ENCODE data around the gene RFPL3.
"Not testable (repeated sequence)": the region's sequence is repeated elsewhere in the genome, so short reads cannot be mapped to it uniquely, and the experiment has no call there.

The RFPL3 gene

GRCh38 chr22:32357567-32357966 is at the start of gene RFPL3:
TSS of gene RFPL3 (plus strand) at chr22:32357867. CDS start at chr22:32358072, 205 bp downstream.
- H3K27ac ChIP-seq, H3K4me3 ChIP-seq: not testable (repeated sequence)

- no peak overlapping the region for H3K4me3 ChIP-seq
- no peak overlapping the region for H3K27ac ChIP-seq
Observed at GRCh38 chr22:32308191-32308590, 49.5 kb upstream of the RFPL3 start.

GRCh38 chr22:32308934-32309333 is 48.7 kb upstream of the RFPL3 start:
- Histone ChIP-seq H3K4me3 (no peak overlapping the region), H3K27ac (no peak overlapping the region)

DNA sequence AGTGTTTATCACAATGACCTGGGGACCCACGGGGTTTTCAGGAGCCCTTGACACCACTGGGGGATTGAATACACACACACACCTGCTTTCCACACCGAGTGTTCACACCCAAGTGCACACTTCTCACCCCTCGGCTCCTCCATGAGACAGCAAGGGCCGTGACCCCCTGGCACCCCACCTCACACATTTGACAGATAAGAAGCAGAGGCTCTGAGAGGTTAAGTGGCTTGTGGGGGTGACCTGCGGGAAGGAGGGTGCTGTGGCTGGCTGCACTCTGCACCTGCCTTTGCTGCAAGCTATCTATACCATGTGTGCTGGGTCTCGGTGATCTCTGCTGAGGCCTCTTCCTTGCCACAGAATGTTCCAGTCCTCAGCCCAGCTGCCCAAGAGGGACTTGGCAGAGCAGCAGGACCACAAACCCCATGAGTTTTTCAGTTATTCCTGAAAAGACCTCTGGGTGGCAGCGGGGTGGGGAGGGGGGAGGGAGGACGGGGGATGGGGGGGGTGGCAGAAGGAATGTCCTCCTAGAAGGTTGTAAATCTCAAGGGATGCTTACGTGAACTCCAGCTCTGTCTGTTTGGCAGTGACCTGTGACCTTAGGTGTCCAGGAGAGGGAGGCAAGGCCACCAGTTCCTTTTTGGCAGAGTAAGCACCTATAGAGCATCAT is 47.9 kb upstream of the RFPL3 start:
- no peak overlapping the region for H3K4me3 ChIP-seq
- no peak overlapping the region for H3K27ac ChIP-seq

- no peak overlapping the region for H3K4me3 ChIP-seq
- no peak overlapping the region for H3K27ac ChIP-seq
Observed at GRCh38 chr22:32310777-32311176, 46.9 kb upstream of the RFPL3 start.

DNA sequence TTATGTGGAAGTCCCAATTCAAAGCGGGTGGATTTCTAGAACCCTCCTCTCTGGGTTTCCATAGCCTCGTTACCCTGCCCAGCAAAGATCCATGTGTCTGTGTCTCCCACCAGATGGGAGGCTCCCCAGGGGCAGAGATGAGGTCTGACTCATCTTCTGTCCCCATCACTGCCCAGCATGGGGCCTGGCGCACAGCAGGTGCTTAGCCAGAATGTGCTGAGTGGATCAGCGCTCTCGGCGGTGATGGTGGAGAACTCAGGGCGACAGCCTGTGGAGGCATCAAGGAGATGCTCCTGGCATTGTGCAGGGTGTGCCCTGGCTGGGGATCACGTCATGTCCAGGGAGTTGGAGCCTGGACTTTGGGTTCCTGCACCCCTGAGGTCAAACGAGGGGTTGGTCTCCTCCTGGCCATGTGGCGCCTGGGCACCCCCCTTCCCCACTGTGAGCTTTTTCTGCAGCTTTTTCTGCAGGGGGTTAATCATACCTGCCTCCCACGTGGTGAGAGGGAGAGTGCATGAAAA is 46.1 kb upstream of the RFPL3 start:
- Histone ChIP-seq H3K27ac (no peak overlapping the region), H3K4me3 (no peak overlapping the region)

GRCh38 chr22:32312748-32313147 is 44.9 kb upstream of the RFPL3 start:
- no peak overlapping the region for H3K4me3 ChIP-seq

GRCh38 chr22:32313532-32313931 is 44.1 kb upstream of the RFPL3 start:
- Histone ChIP-seq H3K4me3 (no peak overlapping the region), H3K27ac (no peak overlapping the region)

More at GRCh38 chr22:32312748-32313147, 44.9 kb upstream of the RFPL3 start:
- H3K27ac ChIP-seq = no peak overlapping the region

DNA sequence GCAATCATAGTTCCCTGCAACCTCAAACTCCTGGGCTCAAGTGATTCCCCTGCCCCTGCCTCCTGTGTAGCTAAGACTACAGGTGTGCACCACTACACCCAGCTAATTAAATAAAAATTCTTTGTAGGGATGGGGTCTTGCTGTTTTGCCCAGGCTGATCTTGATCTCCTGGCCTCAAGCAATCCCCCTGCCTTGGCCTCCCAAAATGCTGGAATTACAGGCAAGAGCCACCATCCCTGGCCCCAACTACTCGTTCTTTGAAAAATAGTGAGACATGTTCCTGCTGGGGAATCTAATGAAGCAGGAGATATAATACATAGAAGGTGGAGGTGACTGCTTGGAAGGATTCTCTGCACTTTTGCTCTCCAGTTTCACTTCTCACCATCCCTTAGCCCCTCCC is 40.1 kb upstream of the RFPL3 start:
- Histone ChIP-seq H3K4me3 (no peak overlapping the region), H3K27ac (no peak overlapping the region)

DNA sequence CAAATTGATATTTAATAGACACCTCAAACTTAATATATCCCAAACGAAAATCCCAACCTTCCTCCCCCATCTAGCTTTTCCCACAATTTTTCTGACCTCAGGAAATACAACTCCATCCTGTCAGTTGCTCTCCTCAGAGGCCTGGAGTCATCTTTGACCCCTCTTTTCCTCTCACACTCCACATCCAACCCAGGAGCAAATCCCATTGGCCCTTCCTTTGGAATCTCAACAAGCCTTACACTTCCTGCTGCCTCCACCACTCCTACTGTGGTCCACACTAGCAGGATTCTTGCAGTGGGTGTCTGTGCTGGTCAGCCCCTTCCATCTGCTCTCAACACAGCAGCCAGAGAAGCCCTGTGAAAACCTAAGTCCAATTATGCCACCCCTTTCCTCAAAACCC is 39.3 kb upstream of the RFPL3 start:
- no peak overlapping the region for H3K4me3 ChIP-seq
- no peak overlapping the region for H3K27ac ChIP-seq

- Histone ChIP-seq H3K27ac (no peak overlapping the region), H3K4me3 (no peak overlapping the region)
Observed at GRCh38 chr22:32319861-32320406, 37.7 kb upstream of the RFPL3 start.

DNA sequence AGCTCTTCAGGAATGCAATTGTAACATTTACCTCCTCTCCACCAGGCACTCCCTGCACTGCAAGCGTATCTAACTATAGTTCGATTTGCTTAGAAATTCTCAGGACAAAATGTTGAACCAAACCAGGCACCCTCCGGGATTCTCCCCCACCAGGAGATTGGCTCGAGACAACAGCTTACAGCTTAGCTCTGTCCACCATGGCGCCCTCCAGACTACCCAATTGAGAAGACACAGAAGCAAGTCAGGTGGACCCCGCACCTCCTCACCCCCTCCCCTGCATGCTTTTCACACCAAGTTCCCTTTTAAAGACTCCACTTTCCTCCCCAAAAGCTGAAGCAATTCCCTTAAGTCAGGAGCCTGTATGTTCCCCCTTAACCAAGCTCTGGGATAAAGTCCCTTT is 34.7 kb upstream of the RFPL3 start:
- no peak overlapping the region for H3K4me3 ChIP-seq

GRCh38 chr22:32323513-32324164 is 34.0 kb upstream of the RFPL3 start:
- no peak overlapping the region for H3K4me3 ChIP-seq
- H3K27ac ChIP-seq = no peak overlapping the region

More for the DNA sequence above, 34.7 kb upstream of the RFPL3 start:
- H3K27ac ChIP-seq = no peak overlapping the region

GRCh38 chr22:32324505-32325415 is 32.9 kb upstream of the RFPL3 start:
- H3K4me3 ChIP-seq = no peak overlapping the region
- no peak overlapping the region for H3K27ac ChIP-seq

DNA sequence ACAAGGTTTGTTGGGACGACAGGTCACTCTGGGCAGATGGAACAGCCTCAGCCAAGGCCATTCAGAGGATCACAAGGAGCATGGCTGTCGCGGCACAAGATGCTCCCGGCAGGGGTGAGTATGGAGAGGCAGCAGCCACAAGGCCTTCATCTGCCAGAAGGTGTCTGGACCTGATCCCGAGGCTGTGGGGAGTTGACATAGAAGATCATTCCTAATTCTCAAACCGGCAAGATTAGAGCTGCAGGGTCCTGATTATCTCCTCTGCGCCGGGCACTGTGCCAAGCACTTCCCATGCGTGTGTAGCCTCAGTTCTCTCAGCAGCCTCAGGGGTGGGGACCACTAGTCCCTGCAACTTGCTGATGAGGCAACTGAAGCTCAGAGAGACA is 32.3 kb upstream of the RFPL3 start:
- no peak overlapping the region for H3K27ac ChIP-seq

GRCh38 chr22:32325811-32326237 is 31.8 kb upstream of the RFPL3 start:
- Histone ChIP-seq H3K4me3 (no peak overlapping the region), H3K27ac (no peak overlapping the region)

More for the DNA sequence above, 32.3 kb upstream of the RFPL3 start:
- H3K4me3 ChIP-seq = no peak overlapping the region

DNA sequence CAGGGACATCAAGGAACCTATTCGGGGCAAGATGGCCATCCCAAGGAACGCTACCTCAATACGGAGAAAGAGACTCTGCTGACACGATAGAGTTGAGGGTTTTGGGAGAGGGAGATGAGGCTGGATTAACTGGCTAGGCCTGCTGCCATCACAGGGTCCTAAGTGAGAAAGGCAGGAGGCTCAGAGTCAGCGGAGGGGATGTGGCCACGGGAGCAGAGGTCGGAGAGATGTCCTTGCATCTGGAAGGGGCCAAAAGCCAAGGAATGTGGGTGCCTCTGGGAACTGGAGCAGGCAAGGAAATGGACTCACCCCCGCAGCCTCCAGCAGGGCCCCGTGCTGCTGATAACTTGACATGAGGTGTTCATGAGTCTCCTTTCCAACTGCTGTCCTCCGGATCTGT is 31.0 kb upstream of the RFPL3 start:
- no peak overlapping the region for H3K27ac ChIP-seq
- H3K4me3 ChIP-seq = no peak overlapping the region

- Histone ChIP-seq H3K27ac (no peak overlapping the region), H3K4me3 (no peak overlapping the region)
Observed at GRCh38 chr22:32327066-32327465, 30.6 kb upstream of the RFPL3 start.

DNA sequence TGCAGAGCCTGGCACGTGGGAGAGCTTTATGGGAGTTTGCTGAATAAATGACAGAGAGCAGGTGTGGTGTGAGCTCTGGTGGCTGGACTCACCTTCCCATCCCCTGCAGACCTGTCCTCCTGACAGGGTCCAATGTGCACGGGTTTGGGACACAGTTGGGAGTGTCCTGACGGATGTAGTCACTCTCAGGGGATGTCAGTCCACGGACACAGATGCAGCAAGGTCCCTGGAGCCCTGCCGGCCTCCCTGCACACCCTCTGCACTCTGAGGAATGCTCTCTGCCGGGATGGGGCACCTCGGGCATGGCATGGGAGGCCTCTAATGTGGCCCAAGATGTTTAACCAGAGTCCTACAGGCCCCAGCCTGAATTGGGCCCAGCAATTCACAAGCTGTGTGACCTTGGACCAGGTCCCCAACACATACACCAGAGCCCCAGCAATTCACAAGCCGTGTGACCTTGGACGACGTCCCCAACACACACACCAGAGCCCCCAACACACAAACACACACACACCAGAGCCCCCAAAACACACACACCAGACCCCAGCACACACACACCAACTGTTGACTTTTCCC is 30.0 kb upstream of the RFPL3 start:
- Histone ChIP-seq H3K27ac (no peak overlapping the region), H3K4me3 (no peak overlapping the region)
